Heart right ventricle (tissue), 16 donors: ENCODE measurements around the gene FAM171A1. TPM values are rescaled to one million over a fixed set of nuclear protein-coding genes. Genes with fewer than 3 reads are reported as not detected.

Experiments used
- ATAC-seq, 8 donors: fragments of 200-7000 bp; cut with Tn5 transposase; one replicate each; pipeline ENCODE4 v1.9.1; 2020; ENCODE audit warnings: mild to moderate bottlenecking in 8 of 8, moderate library complexity in 8 of 8, moderate number of reproducible peaks in 1 of 8
- DNase-seq, 2 donors: peaks; one replicate each; pipeline ENCODE4 v3.0.0-alpha.2; 2020
- H3K27ac ChIP-seq, 10 donors: fragments of 200-600 bp; sonication (generic) in 2 of 10; one replicate each; pipeline versions ENCODE4 v1.5.0 to v1.8.0; 2020 to 2022; ENCODE audit warnings: mild to moderate bottlenecking in 3 of 10
- H3K27me3 ChIP-seq, 7 donors: fragments of 200-600 bp; one replicate each; pipeline ENCODE4 v1.8.0; 2021 to 2022; ENCODE audit warnings: mild to moderate bottlenecking in 2 of 7
- H3K36me3 ChIP-seq, 9 donors: fragments of 200-600 bp; sonication (generic) in 1 of 9; one replicate each; pipeline versions ENCODE4 v1.5.0 to v1.8.0; 2020 to 2022; ENCODE audit warnings: mild to moderate bottlenecking in 2 of 9
- H3K4me1 ChIP-seq, 9 donors: fragments of 200-600 bp; sonication (generic) in 1 of 9; one replicate each; pipeline versions ENCODE4 v1.5.0 to v1.8.0; 2020 to 2022; ENCODE audit warnings: mild to moderate bottlenecking in 4 of 9
- H3K4me3 ChIP-seq, 10 donors: fragments of 200-600 bp; sonication (generic) in 2 of 10; one replicate each; pipeline versions ENCODE4 v1.5.0 to v1.8.0; 2020 to 2022; ENCODE audit warnings: mild to moderate bottlenecking in 7 of 10, moderate library complexity in 2 of 10
- H3K9me3 ChIP-seq, 11 donors: fragments of 200-600 bp in 10 of 11; sonication (generic) in 2 of 11; one replicate each; pipeline versions ENCODE4 v1.5.0 to v1.8.0; 2013 to 2022; ENCODE audit warnings: mild to moderate bottlenecking in 2 of 11, control low read depth in 1 of 11, moderate library complexity in 1 of 11
- WGBS, 2 donors: extraction: QIAGEN DNeasy Blood & Tissue Kit; methylation state at CpG; one replicate each; pipeline ENCODE4 v1.1.7; 2013; ENCODE audit warnings: inconsistent platforms in 1 of 2; 5-methylcytosine and 5-hydroxymethylcytosine counted together
- intact Hi-C, 10 donors: fragments of 100-400 bp; cut with DNase I; formaldehyde crosslinking; loops; one replicate each; pipeline versions ENCODE4 v1.11.1 to v1.14.2; 2022
- polyA plus RNA-seq, 2 donors: library from polyadenylated mRNA; stranded (reverse); fragments of 200-250 nt; gene quantifications; one replicate each; pipeline ENCODE4 v1.2.3, GENCODE V29; 2013
- total RNA-seq, 10 donors: library from RNA; stranded (reverse); fragmentation: NEBNext Ultra II Directional in 3 of 10; extraction: Animal tissue kit (Norgen Biotek cat#: 25700) in 3 of 10; gene quantifications; one replicate each; pipeline versions ENCODE4 v1.2.1 to v1.2.4, GENCODE V29; 2021 to 2023
- TF ChIP-seq, protein P1 (sequence below), 9 donors: fragments of 200-600 bp; sonication (generic) in 2 of 9; IDR thresholded peaks; one replicate each; pipeline versions ENCODE4 v1.5.0 to v1.8.0; 2021 to 2022; ENCODE audit warnings: antibody characterized with exemption in 9 of 9, mild to moderate bottlenecking in 5 of 9, moderate library complexity in 1 of 9
- donor health status: Arrhythmogenic right ventricular cardiomyopathy.
- donor health status: ischemic (EF 13 %, LVEDD 7.1; RV severe dilation, severe dysfunction).
- donor health status: healthy with polysubstance abuse.
- donor health status: DM: no; HTN: yes; CAD: no.
- donor health status: DM: no; HTN: no; CAD: no.
- donor health status: ischemic (EF 25% LVEDD 6.9; RV normal size, moderate dysfunction).
- donor health status: ischemic (EF 25% LVEDD 5.7; RV mildly dilated, moderate dysfunction).
- donor health status: healthy.
- donor health status: DM: yes; HTN: yes; CAD: no.
- donor health status: Ischemic cardiomyopathy.
- donor health status: ischemic (EF 35%, LVEDD 5.7; RV mildly dilated, moderate dysfunction).
- donor health status: nonischemic (EF 11% LVEDD 7.7; RV severe dilation, severe dysfunction).
- donor health status: DM: yes; HTN: yes; CAD: no.
- donor health status: PGD.
- donor health status: ischemic (EF 29% LVEDD 5.4; RV normal size, mild dysfunction).
- donor health status: nonischemic (EF 23%, LVEDD 6.1; RV moderate dilation, normal function).

The FAM171A1 gene
- total and polyA plus RNA-seq, 12 donors = 3.5 to 10.5 (median 6.8) TPM

DNA sequence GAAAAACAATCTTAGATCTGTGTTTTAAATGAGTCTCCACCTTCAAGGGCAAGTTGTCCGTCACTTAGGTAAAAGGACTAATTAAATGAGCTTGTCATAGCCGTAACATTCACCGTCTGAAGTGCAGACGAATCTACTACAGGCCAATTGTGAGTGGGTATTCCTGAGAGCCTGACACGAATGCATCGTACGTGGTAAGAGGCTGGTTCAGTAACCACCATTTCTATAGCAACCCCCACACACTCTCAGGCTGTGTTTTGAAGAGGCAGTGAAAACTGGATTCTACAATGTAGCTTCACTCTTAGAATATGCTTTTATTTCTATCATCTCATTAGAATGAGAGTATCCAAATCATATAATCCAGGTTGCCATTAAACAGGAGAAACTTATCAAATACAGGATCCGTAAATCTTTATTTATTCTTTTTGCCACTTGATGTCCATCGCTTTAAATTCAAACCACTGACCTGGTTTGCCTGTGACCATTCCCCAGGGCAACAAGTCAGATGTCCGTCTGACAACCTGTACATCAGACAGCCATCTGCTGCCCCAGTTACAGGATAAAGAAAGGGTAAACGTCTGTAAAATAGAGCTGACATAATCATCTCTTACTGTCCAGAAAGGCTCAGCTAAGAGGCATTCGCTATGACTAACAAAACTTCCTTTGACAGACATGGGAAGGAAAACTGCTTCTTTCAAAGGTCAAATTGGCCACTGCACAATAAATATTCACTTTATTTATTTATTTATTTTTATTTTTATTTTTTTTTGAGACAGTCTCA lies 132.3 kb downstream of the FAM171A1 start:
- Histone ChIP-seq H3K4me1 (peaks cover 0 to 22% (median 4%) of the 10 kb centered on the region in 9 donors), H3K36me3 (no peaks in the 10 kb centered on the region), H3K9me3 (no peaks in the 10 kb centered on the region), H3K27ac (no peak overlapping the region), H3K27me3 (no peaks in the 10 kb centered on the region), H3K4me3 (no peak overlapping the region)
- TF ChIP-seq, protein P1, sequence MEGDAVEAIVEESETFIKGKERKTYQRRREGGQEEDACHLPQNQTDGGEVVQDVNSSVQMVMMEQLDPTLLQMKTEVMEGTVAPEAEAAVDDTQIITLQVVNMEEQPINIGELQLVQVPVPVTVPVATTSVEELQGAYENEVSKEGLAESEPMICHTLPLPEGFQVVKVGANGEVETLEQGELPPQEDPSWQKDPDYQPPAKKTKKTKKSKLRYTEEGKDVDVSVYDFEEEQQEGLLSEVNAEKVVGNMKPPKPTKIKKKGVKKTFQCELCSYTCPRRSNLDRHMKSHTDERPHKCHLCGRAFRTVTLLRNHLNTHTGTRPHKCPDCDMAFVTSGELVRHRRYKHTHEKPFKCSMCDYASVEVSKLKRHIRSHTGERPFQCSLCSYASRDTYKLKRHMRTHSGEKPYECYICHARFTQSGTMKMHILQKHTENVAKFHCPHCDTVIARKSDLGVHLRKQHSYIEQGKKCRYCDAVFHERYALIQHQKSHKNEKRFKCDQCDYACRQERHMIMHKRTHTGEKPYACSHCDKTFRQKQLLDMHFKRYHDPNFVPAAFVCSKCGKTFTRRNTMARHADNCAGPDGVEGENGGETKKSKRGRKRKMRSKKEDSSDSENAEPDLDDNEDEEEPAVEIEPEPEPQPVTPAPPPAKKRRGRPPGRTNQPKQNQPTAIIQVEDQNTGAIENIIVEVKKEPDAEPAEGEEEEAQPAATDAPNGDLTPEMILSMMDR (IDR thresholded peaks at IDR 0.05) = no peak
- ATAC-seq (no peak), DNase-seq (no peak)
- intact Hi-C loops = loop anchor here in 1 of 10 donors (5.0 kb wide), 1 partner anchor 1764 kb away; no protein-coding TSS in a partner anchor
- 86 to 89% methylated on average over 12 of the region's 12 CpGs for WGBS, 2 donors

DNA sequence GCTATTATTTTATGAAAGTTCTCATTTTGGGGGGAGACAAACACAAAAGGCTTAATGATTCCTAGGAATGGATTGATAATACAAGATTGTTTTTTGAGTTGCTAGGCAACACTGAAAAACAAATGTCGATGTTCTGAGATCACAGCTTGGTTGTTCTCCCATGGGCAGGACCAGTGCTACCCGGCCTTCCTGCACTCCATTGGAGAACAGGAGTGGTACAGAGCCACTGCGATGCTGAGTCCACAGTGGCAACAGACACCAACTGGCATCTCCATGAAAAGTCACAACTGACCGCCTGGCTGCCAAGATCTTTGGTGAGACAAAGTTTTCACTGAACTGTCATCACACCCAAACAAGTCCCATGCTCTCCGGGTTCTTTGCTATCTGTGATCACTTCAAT lies 133.7 kb downstream of the FAM171A1 start:
- H3K4me3 ChIP-seq = no peak overlapping the region
- H3K27ac ChIP-seq = peak overlapping the region in 6 of 10 donors; percentile 3 to 36 (median 26)
- intact Hi-C loops = loop anchor here in 1 of 10 donors (5.0 kb wide), 1 partner anchor 1765 kb away; no protein-coding TSS in a partner anchor
- ATAC-seq (peak in 7 of 8 donors; percentile 79 to 89 (median 84)), DNase-seq (peak in 1 of 2 donors; percentile 15)
- peaks cover 0 to 22% (median 4%) of the 10 kb centered on the region in 9 donors for H3K4me1 ChIP-seq
- H3K36me3 ChIP-seq = no peaks in the 10 kb centered on the region
- no peaks in the 10 kb centered on the region for H3K27me3 ChIP-seq
- 39 to 40% methylated on average over 5 of the region's 5 CpGs for WGBS, 2 donors
- no peaks in the 10 kb centered on the region for H3K9me3 ChIP-seq
- TF ChIP-seq, protein P1 (IDR thresholded peaks at IDR 0.05) = no peak

DNA sequence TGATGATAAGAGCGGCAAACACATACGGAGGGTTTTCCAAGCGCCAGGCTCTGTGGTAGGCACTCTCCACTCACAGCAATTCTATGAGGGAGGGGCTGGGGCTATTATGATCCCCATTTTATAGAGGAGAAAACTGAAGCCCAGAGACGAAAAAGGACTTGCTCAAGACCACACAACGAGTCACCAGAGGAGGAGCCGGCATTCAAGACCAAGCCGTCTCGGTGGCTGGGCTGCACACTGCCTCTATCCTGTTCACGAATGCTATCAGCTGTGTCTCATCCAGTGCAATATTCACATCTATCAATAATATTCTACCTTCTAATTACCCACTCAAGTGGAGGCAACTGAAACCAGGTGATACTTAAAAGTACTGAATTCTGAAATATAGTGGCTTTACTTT lies 134.7 kb downstream of the FAM171A1 start:
- H3K27ac ChIP-seq = peak overlapping the region in 1 of 10 donors; percentile 3
- WGBS, 2 donors = 95 to 96% methylated on average over 9 of the region's 9 CpGs

DNA sequence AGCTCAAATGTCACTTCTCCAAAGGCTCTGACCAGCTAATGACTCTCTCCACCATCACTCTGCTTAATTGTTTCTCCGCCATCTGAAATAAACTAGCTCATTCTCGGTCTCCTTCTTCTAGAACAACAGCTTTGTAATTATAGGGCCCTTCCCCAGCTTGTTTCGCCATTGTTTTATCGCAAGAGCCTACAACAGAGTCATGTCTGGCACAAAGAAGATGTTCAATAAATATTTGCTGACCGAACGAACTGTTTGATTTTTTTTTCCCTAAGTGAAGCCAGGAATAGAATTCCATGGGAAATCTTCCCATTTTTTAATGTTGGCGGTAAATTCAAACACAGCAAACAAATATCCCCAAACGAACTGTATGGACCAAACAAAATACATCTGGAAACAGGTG lies 138.8 kb downstream of the FAM171A1 start:
- 92 to 93% methylated on average over 8 of the region's 8 CpGs for WGBS, 2 donors
- DNase-seq = no peak
- Histone ChIP-seq H3K36me3 (no peaks in the 10 kb centered on the region), H3K4me3 (no peak overlapping the region), H3K27ac (no peak overlapping the region), H3K4me1 (peaks cover 0 to 9% (median under 1%) of the 10 kb centered on the region in 9 donors), H3K27me3 (no peaks in the 10 kb centered on the region), H3K9me3 (no peaks in the 10 kb centered on the region)
- intact Hi-C loops = no loop called here
- TF ChIP-seq, protein P1 (IDR thresholded peaks at IDR 0.05) = no peak
- ATAC-seq = no peak

More for the DNA sequence above, 134.7 kb downstream of the FAM171A1 start:
- no peak for DNase-seq
- intact Hi-C loops = loop anchor here in 1 of 10 donors (5.0 kb wide), 1 partner anchor 1766 kb away; no protein-coding TSS in a partner anchor
- Histone ChIP-seq H3K36me3 (no peaks in the 10 kb centered on the region), H3K4me1 (peaks cover 0 to 22% (median 4%) of the 10 kb centered on the region in 9 donors), H3K4me3 (no peak overlapping the region), H3K27me3 (no peaks in the 10 kb centered on the region), H3K9me3 (no peaks in the 10 kb centered on the region)
- TF ChIP-seq, protein P1 (IDR thresholded peaks at IDR 0.05) = no peak
- no peak for ATAC-seq
